A673 (cell line): ENCODE results near the gene LRBA. TPM values are rescaled to one million over a fixed set of nuclear protein-coding genes. Genes with fewer than 3 reads are reported as not detected.

ENCODE experiments used
- BruUV-seq: library from RNA; stranded (reverse); fragments of 400-500 nt; replicated peaks from 2 replicates; lab custom pipeline; 2021; lab: Mats Ljungman, UMichigan
- CTCF ChIA-PET: fragments of 300-600 bp; sonication (Branson Sonifier 250); formaldehyde crosslinking; loops from one replicate; lab custom pipeline; 2022; ENCODE audit warnings: antibody characterized with exemption; lab: Charles Lee
- POLR2A ChIA-PET: fragments of 300-600 bp; sonication (Branson Sonifier 250); formaldehyde crosslinking; loops from one replicate; lab custom pipeline; 2022; ENCODE audit warnings: antibody characterized with exemption; ENCODE audit not compliant: low non-redundant PET; lab: Charles Lee
- DNase-seq: peaks from one replicate; pipeline ENCODE4 v3.0.0-alpha.2; 2015; ENCODE audit warnings: low spot score
- H3K27ac ChIP-seq: fragments of 200-600 bp; sonication (generic); 2 replicates; pipeline ENCODE4 v1.5.1; 2016; ENCODE audit warnings: mixed run types, low read depth, mild to moderate bottlenecking, mixed read lengths, antibody characterized with exemption, low read length; ENCODE audit not compliant: poor library complexity, severe bottlenecking
- H3K27me3 ChIP-seq: fragments of 200-600 bp; sonication (generic); replicated peaks from 2 replicates; pipeline ENCODE4 v1.6.1; 2017; ENCODE audit warnings: mixed run types, low read depth, mild to moderate bottlenecking, mixed read lengths, antibody characterized with exemption, low read length; ENCODE audit not compliant: insufficient read depth, poor library complexity
- H3K36me3 ChIP-seq: fragments of 200-600 bp; sonication (generic); 2 replicates; pipeline ENCODE4 v1.6.1; 2016; ENCODE audit warnings: mixed run types, mild to moderate bottlenecking, mixed read lengths, antibody characterized with exemption, low read length; ENCODE audit not compliant: insufficient read depth, poor library complexity, severe bottlenecking
- H3K4me1 ChIP-seq: fragments of 200-600 bp; sonication (generic); 2 replicates; pipeline ENCODE4 v1.6.1; 2017; ENCODE audit warnings: mixed run types, mild to moderate bottlenecking, mixed read lengths, antibody characterized with exemption, low read length; ENCODE audit not compliant: insufficient read depth, poor library complexity, severe bottlenecking
- H3K4me3 ChIP-seq: fragments of 200-600 bp; sonication (generic); 2 replicates; pipeline ENCODE4 v1.5.1; 2016; ENCODE audit warnings: low read depth, mixed run types, mild to moderate bottlenecking, mixed read lengths, low read length; ENCODE audit not compliant: poor library complexity, severe bottlenecking
- H3K9me3 ChIP-seq: fragments of 200-600 bp; sonication (generic); 2 replicates; pipeline ENCODE4 v1.6.1; 2016; ENCODE audit warnings: mixed run types, low read depth, mild to moderate bottlenecking, mixed read lengths, antibody characterized with exemption, low read length; ENCODE audit not compliant: poor library complexity, severe bottlenecking
- EZH2 ChIP-seq: fragments of 200-600 bp; sonication (generic); IDR thresholded peaks from 2 replicates; pipeline ENCODE4 v1.6.1; 2017; ENCODE audit warnings: borderline replicate concordance, low read depth, mild to moderate bottlenecking, mixed read lengths, antibody characterized with exemption, low read length; ENCODE audit not compliant: poor library complexity, severe bottlenecking
- intact Hi-C: fragments of 100-400 bp; cut with micrococcal nuclease; formaldehyde crosslinking; loops from one replicate; pipeline ENCODE4 v1.10.0; 2022; ENCODE audit not compliant: unreplicated experiment
- total RNA-seq: library from RNA; stranded (reverse); gene quantifications from 2 replicates; pipeline ENCODE4 v1.2.3, GENCODE V29; 2021
- TF ChIP-seq, protein P1 (sequence below): fragments of 300-800, 200-600 bp; sonication (generic); conservative IDR thresholded peaks from 2 replicates; pipeline ENCODE4 v1.5.1; 2017; ENCODE audit warnings: low read depth, mild to moderate bottlenecking, antibody characterized with exemption, low read length, moderate library complexity, mixed read lengths

LRBA gene
- total RNA-seq, 1 experiment from 2014 or later = 35.7 TPM

DNA sequence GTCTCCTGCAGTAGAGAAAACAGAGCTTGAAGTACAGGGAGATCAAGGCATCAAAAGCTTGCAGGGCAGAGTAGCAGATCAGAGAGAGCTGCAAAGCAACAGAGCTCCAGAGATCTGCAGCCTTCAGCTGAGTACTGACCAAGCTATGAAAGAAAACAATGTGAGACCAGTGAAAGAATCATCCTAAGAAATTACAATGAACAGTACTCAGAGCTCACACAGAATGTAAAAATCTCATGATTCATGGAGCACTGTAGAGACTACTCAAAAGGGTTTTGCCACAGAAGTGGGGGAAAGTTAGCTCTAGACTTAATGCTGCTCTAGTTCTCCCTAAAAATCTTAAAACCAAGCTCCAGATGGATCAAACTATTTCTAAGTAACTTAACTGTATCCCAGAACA is 513.1 kb downstream of the LRBA start:
- intact Hi-C loops = no loop called here
- Histone ChIP-seq H3K36me3 (no peaks in the 10 kb centered on the region), H3K27ac (no peak overlapping the region), H3K9me3 (no peaks in the 10 kb centered on the region), H3K4me3 (no peak overlapping the region), H3K4me1 (no peaks in the 10 kb centered on the region), H3K27me3 (no peaks in the 10 kb centered on the region)
- BruUV-seq = no TSS peak
- POLR2A ChIA-PET = no interaction called here
- CTCF ChIA-PET = no interaction called here
- no peak for DNase-seq
- TF ChIP-seq, protein P1, sequence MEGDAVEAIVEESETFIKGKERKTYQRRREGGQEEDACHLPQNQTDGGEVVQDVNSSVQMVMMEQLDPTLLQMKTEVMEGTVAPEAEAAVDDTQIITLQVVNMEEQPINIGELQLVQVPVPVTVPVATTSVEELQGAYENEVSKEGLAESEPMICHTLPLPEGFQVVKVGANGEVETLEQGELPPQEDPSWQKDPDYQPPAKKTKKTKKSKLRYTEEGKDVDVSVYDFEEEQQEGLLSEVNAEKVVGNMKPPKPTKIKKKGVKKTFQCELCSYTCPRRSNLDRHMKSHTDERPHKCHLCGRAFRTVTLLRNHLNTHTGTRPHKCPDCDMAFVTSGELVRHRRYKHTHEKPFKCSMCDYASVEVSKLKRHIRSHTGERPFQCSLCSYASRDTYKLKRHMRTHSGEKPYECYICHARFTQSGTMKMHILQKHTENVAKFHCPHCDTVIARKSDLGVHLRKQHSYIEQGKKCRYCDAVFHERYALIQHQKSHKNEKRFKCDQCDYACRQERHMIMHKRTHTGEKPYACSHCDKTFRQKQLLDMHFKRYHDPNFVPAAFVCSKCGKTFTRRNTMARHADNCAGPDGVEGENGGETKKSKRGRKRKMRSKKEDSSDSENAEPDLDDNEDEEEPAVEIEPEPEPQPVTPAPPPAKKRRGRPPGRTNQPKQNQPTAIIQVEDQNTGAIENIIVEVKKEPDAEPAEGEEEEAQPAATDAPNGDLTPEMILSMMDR = no peak
- TF ChIP-seq EZH2 = no peak

DNA sequence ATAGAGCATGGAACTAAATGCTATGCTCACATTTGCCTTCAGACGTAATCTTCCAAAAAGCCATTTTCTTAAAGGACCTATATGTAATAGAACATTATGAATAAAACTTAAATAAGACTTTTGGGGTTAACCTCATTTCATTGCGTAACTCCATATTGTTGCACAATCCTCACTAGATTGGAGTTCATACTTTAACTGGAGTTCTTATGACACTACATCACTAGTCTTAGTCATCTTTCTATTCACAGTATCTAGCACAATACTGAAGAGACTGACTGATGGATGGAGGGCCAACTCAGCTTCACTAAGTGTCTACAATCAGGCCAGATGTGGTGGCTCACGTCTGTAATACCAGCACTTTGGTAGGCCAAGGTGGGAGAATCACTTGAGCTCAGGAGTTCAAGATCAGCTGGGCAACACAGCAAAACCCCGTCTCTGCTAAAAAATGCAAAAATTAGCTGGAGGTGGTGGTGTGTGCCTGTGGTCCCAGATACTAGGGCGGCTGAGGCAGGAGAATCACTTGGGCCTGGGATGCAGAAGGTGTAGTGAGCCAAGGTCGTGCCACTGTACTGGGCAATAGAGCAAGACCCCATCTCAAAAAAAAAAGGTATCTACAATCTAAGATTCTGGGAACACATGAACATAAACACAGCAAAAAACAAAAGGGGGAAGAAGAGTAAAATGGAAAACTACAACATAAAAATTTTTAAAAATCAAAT is 513.9 kb downstream of the LRBA start:
- ChIA-PET CTCF (no interaction called here), POLR2A (no interaction called here)
- H3K4me1 ChIP-seq = no peaks in the 10 kb centered on the region
- intact Hi-C loops = no loop called here
- TF ChIP-seq EZH2 = no peak
- TF ChIP-seq, protein P1 = no peak
- no TSS peak for BruUV-seq
- H3K27me3 ChIP-seq = no peaks in the 10 kb centered on the region
- H3K9me3 ChIP-seq = no peaks in the 10 kb centered on the region
- no peaks in the 10 kb centered on the region for H3K36me3 ChIP-seq
- no peak for DNase-seq
- no peak overlapping the region for H3K4me3 ChIP-seq
- no peak overlapping the region for H3K27ac ChIP-seq

DNA sequence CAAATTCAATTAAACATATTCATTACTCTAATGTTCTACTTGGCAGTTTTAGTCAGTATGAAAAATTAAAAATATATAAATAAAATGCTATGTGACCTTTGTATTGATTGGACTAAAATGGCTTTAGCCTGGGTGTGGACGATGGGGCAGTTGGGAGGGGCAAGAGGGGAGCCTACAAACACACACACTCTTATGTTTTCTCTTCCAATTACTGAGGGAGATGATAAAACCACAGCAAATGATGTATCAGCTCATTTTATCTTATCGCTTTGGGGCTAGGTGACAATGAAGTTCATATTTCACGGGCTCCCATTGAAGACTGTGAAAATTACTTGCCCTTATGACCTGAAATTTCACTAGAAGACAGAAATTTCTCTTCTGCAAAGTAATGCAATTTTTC is 517.5 kb downstream of the LRBA start:
- Histone ChIP-seq H3K27me3 (no peaks in the 10 kb centered on the region), H3K4me1 (no peaks in the 10 kb centered on the region), H3K4me3 (no peak overlapping the region), H3K36me3 (no peaks in the 10 kb centered on the region), H3K27ac (no peak overlapping the region), H3K9me3 (no peaks in the 10 kb centered on the region)
- BruUV-seq = no TSS peak
- no peak for DNase-seq
- TF ChIP-seq, protein P1 = no peak
- no peak for TF ChIP-seq EZH2
- ChIA-PET POLR2A (no interaction called here), CTCF (no interaction called here)
- intact Hi-C loops = no loop called here
